Fibroblast of the conjunctiva (primary cell): ENCODE data around the gene LRSAM1.
A peak's percentile ranks its signal among the peaks of the same experiment; 100 is the strongest.

Experiments
- DNase-seq: peaks from one replicate; pipeline ENCODE4 v3.0.0-alpha.2; 2010; ENCODE audit warnings: low read depth

The LRSAM1 gene

GRCh38 chr9:127535396-127535795, 84.1 kb downstream of the LRSAM1 start:
- DNase-seq, result no peak

GRCh38 chr9:127535834-127536233, 84.5 kb downstream of the LRSAM1 start:
- no peak for DNase-seq

- no peak for DNase-seq
These were observed 85.2 kb downstream of the LRSAM1 start for GRCh38 chr9:127536499-127536898.

GRCh38 chr9:127537014-127537413, 85.7 kb downstream of the LRSAM1 start:
- no peak for DNase-seq

- no peak for DNase-seq
These were observed 86.5 kb downstream of the LRSAM1 start for GRCh38 chr9:127537792-127538191.

- DNase-seq, result no peak
These were observed 87.5 kb downstream of the LRSAM1 start for GRCh38 chr9:127538849-127539258.

- no peak for DNase-seq
These were observed 88.1 kb downstream of the LRSAM1 start for GRCh38 chr9:127539259-127539981.

GRCh38 chr9:127539982-127540663, 88.8 kb downstream of the LRSAM1 start:
- DNase-seq, result no peak

GRCh38 chr9:127540664-127541041, 89.3 kb downstream of the LRSAM1 start:
- no peak for DNase-seq

GRCh38 chr9:127541176-127541575, 89.9 kb downstream of the LRSAM1 start:
- DNase-seq, result no peak

- DNase-seq, result peak; percentile 53
These were observed 90.6 kb downstream of the LRSAM1 start for GRCh38 chr9:127541865-127542264.

GRCh38 chr9:127543221-127543620, 91.9 kb downstream of the LRSAM1 start:
- no peak for DNase-seq

- DNase-seq, result no peak
These were observed 92.7 kb downstream of the LRSAM1 start for GRCh38 chr9:127543973-127544533.

- DNase-seq, result no peak
These were observed 94.2 kb downstream of the LRSAM1 start for GRCh38 chr9:127545196-127546124.

GRCh38 chr9:127546125-127546832, 95.0 kb downstream of the LRSAM1 start:
- no peak for DNase-seq

GRCh38 chr9:127548352-127548881, 97.1 kb downstream of the LRSAM1 start:
- DNase-seq, result no peak

GRCh38 chr9:127549218-127549617, 97.9 kb downstream of the LRSAM1 start:
- DNase-seq, result no peak

- no peak for DNase-seq
These were observed 98.4 kb downstream of the LRSAM1 start for GRCh38 chr9:127549751-127550150.

- no peak for DNase-seq
These were observed 99.0 kb downstream of the LRSAM1 start for GRCh38 chr9:127550282-127550681.

- DNase-seq, result no peak
These were observed 99.4 kb downstream of the LRSAM1 start for GRCh38 chr9:127550751-127551150.
